ENCODE data around the gene INTS11. TPM values are rescaled to one million over a fixed set of nuclear protein-coding genes. Genes with fewer than 3 reads are reported as not detected.

The INTS11 gene
- total and polyA plus RNA-seq, 9 of the 15 experiments (the other 6 are each of a cell fraction or from before 2014, with no cell fraction given) = 3.6 to 183 (median 110) TPM

DNA sequence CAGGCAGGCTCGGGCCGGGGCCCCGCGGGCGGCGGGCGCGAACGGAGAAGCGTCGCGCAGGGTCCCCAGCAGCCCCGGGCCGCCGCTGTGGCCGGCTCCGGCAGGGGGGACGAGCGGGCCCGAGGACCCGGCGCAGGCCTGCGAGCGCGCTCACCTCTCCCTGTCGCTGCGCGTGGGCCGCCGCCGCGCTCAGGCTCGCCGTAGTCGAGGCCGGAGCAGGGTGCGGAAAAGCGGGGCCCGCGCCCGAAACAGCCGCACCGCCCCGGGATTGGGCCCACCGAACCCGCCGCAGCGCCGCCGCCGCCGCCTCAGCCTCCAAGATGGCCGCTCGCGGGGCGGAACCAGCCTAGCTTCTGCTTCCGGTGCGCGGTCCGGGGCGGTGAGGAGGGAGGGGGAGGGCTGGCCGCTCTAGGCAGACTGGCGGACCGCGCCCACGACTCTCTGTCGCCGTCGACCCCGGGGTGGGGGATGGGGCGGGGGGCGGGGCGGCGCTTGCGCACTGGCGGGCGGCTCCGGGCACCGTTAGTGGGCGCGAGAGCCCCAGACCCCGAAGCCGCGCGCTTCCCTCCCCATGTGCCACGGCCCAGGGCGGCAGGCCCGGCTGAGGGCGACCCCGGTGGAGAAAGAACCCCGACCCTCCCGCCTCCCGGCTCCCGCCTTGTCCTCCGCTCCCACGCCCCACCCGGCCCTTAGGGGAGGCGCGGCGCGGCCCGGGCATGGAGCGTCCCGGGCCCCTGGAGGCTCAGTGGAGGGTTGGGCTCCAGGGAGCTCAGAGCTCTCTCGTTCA, 50.8 kb downstream of the INTS11 start, which contains the start of gene UBE2J2 (continued):
- TF ChIP-seq E2F6 (IDR thresholded peaks at IDR 0.05; ENCODE audit: borderline replicate concordance in 1 of 2, extremely low read depth in 1 of 2, insufficient read depth in 1 of 2, insufficient read length in 1 of 2, low read depth in 1 of 2, low read length in 1 of 2, poor library complexity in 1 of 2, severe bottlenecking in 1 of 2) (peak; percentile 52 to 85), HES1 (IDR thresholded peaks at IDR 0.05; ENCODE audit: low read depth) (no peak), SLC30A9 (CRISPR knock-in tag; IDR thresholded peaks at IDR 0.05) (no peak), HDAC2 (IDR thresholded peaks at IDR 0.05) (0 out of 2 replicates have a peak, but pooled peaks have one; percentile 51), ZEB2 (IDR thresholded peaks at IDR 0.05) (no peak), CREB3L1 (IDR thresholded peaks at IDR 0.05; ENCODE audit: borderline replicate concordance, low read depth) (peak; percentile 80; the same call in 1 of the 2 replicates), SAP30 (IDR thresholded peaks at IDR 0.05; ENCODE audit: borderline replicate concordance, insufficient read depth, low read depth, low read length, poor library complexity, severe bottlenecking) (no peak), HMG20A (CRISPR knock-in tag; conservative IDR thresholded peaks at IDR 0.05) (no peak), DLX4 (CRISPR knock-in tag; IDR thresholded peaks at IDR 0.05) (no peak), SIN3A (IDR thresholded peaks at IDR 0.05; ENCODE audit: borderline replicate concordance in 2 of 2, control insufficient read depth in 1 of 2, low read depth in 2 of 2, low read length in 2 of 2) (peak; percentile 53 to 61; a peak in 1 of 4 replicates), ZNF668 (CRISPR knock-in tag; IDR thresholded peaks at IDR 0.05) (no peak), ZNF586 (CRISPR knock-in tag; conservative IDR thresholded peaks at IDR 0.05) (no peak), JUND (IDR thresholded peaks at IDR 0.05; ENCODE audit: borderline replicate concordance, low read depth, low read length) (0 out of 2 replicates have a peak, but pooled peaks have one; percentile 13), JUND (tag; IDR thresholded peaks at IDR 0.05; ENCODE audit: borderline replicate concordance, low read depth, low read length) (no peak; the same call in 2 of the 3 replicates), HDAC6 (IDR thresholded peaks at IDR 0.05; ENCODE audit: low read depth, low read length) (no peak), SP1 (CRISPR knock-in tag; IDR thresholded peaks at IDR 0.05) (peak; percentile 60), SAFB (IDR thresholded peaks at IDR 0.05; ENCODE audit: borderline replicate concordance, low read depth, low read length) (0 out of 2 replicates have a peak, but pooled peaks have one; percentile 45), FOXA3 (CRISPR knock-in tag; conservative IDR thresholded peaks at IDR 0.05 in 1 of 2, IDR thresholded peaks at IDR 0.05 in 1 of 2) (peak in 1 of 2 experiments; percentile 58; a peak in 2 of 4 replicates), BCOR (IDR thresholded peaks at IDR 0.05) (no peak), KHSRP (IDR thresholded peaks at IDR 0.05) (no peak), MEIS2 (IDR thresholded peaks at IDR 0.05; ENCODE audit: partially characterized antibody) (no peak), PTBP1 (IDR thresholded peaks at IDR 0.05; ENCODE audit: low read depth, low read length) (no peak), SMAD4 (CRISPR knock-in tag; conservative IDR thresholded peaks at IDR 0.05) (0 out of 2 replicates have a peak, but pooled peaks have one; percentile 51)
- TF ChIP-seq, protein P1, sequence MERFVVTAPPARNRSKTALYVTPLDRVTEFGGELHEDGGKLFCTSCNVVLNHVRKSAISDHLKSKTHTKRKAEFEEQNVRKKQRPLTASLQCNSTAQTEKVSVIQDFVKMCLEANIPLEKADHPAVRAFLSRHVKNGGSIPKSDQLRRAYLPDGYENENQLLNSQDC (CRISPR knock-in tag; IDR thresholded peaks at IDR 0.05) = peak; percentile 86; the same call in 1 of the 2 replicates

Measured in K562 (cell line).